ENCODE data around the gene PPFIA4. TPM values are rescaled to one million over a fixed set of nuclear protein-coding genes. Genes with fewer than 3 reads are reported as not detected.

Gene PPFIA4
- total RNA-seq, 2 donors from 2014 or later = 38.1 to 244 TPM

DNA sequence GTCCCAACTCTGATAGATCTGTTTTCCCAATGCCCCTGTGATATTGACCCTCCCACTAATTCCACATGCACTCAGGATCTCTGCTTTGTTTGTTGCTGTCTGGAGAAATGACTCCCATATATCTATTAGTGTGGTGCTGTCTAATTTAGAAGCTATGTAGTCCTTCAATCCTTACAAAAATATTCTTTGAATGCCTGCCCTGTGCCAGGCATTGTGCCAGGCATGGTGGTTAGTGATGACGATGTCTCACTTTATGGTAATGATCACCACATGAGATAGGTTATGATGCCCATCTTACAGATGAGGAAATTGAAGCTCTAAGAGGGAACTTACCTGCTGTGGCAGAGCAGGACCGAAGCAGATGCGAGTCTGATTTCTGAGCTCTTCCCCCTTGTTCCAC is 46.6 kb downstream of the PPFIA4 start:
- ATAC-seq (replicated peaks) = no peak
- peaks cover 74% of the 10 kb centered on the region for H3K36me3 Mint-ChIP-seq (ENCODE audit: low read depth)
- H3K27me3 Mint-ChIP-seq = peaks cover 43% of the 10 kb centered on the region
- no peaks in the 10 kb centered on the region for H3K9me3 Mint-ChIP-seq
- no peak overlapping the region for H3K27ac Mint-ChIP-seq
- no peaks in the 10 kb centered on the region for H3K4me1 Mint-ChIP-seq
- H3K4me3 Mint-ChIP-seq = no peak overlapping the region

GRCh38 chr1:203073469-203073868 is 47.2 kb downstream of the PPFIA4 start:
- no peaks in the 10 kb centered on the region for H3K4me1 Mint-ChIP-seq
- no peak for ATAC-seq (replicated peaks)
- no peak overlapping the region for H3K27ac Mint-ChIP-seq
- H3K9me3 Mint-ChIP-seq = no peaks in the 10 kb centered on the region
- peaks cover 69% of the 10 kb centered on the region for H3K36me3 Mint-ChIP-seq (ENCODE audit: low read depth)
- no peak overlapping the region for H3K4me3 Mint-ChIP-seq
- H3K27me3 Mint-ChIP-seq = peaks cover 47% of the 10 kb centered on the region

GRCh38 chr1:203074610-203075009 is 48.3 kb downstream of the PPFIA4 start:
- Mint-ChIP-seq H3K9me3 (no peaks in the 10 kb centered on the region), H3K4me1 (no peaks in the 10 kb centered on the region), H3K27me3 (peaks cover 50% of the 10 kb centered on the region), H3K36me3 (ENCODE audit: low read depth) (peaks cover 60% of the 10 kb centered on the region), H3K4me3 (peak overlapping the region; percentile 38), H3K27ac (no peak overlapping the region)
- no peak for ATAC-seq (replicated peaks)

DNA sequence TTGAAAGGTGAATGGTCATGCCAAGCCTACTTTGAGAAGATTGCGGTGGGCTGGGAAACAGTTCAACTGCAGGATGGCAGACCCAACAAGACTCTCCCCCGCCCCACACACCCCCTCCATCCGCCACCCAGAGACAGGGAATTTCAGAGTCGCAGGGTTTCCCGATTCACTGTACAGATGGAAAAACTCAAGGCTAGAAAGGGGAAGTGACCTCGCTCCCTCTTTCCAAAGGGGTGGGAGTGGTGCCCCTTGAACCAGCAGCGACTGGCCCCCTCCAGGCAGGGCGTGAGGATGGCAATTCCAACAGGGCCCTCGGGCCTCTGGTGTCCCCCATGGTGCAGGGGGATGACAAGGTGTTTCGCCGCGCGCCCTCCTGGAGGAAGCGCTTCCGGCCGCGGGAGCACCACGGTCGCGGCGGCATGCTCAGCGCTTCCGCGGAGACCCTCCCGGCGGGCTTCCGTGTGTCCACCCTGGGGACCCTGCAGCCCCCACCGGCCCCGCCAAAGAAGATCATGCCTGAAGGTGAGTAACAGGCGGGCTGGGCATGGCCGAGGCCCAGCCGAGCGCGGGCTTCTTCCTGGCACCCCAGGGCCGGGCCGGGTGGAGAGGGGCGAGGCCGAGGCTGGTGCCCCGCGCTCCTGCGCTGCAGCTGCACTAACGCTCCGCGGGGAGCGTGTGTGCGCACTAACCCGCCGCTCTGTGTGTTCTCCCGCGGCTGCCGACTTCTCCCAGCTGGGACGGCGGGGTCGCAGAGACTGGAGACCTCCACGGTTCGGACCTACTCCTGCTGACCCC is 49.1 kb downstream of the PPFIA4 start:
- Mint-ChIP-seq H3K27ac (no peak overlapping the region), H3K4me3 (peak overlapping the region; percentile 38), H3K36me3 (ENCODE audit: low read depth) (peaks cover 52% of the 10 kb centered on the region), H3K27me3 (peaks cover 56% of the 10 kb centered on the region), H3K4me1 (no peaks in the 10 kb centered on the region), H3K9me3 (no peaks in the 10 kb centered on the region)
- ATAC-seq (replicated peaks) = peak; percentile 23

GRCh38 chr1:203076031-203076511 is 49.8 kb downstream of the PPFIA4 start:
- Mint-ChIP-seq H3K9me3 (no peaks in the 10 kb centered on the region), H3K36me3 (ENCODE audit: low read depth) (peaks cover 46% of the 10 kb centered on the region), H3K27ac (no peak overlapping the region), H3K4me1 (no peaks in the 10 kb centered on the region), H3K4me3 (peak overlapping the region; percentile 31), H3K27me3 (peaks cover 56% of the 10 kb centered on the region)
- ATAC-seq (replicated peaks) = no peak

GRCh38 chr1:203077367-203077766 is 51.1 kb downstream of the PPFIA4 start:
- Mint-ChIP-seq H3K27me3 (peaks cover 52% of the 10 kb centered on the region), H3K36me3 (ENCODE audit: low read depth) (peaks cover 33% of the 10 kb centered on the region), H3K4me3 (no peak overlapping the region), H3K4me1 (no peaks in the 10 kb centered on the region), H3K9me3 (no peaks in the 10 kb centered on the region), H3K27ac (no peak overlapping the region)
- no peak for ATAC-seq (replicated peaks)

- H3K9me3 Mint-ChIP-seq = no peaks in the 10 kb centered on the region
- H3K27me3 Mint-ChIP-seq = peaks cover 47% of the 10 kb centered on the region
- ATAC-seq (replicated peaks) = no peak
- no peak overlapping the region for H3K27ac Mint-ChIP-seq
- H3K4me1 Mint-ChIP-seq = no peaks in the 10 kb centered on the region
- no peak overlapping the region for H3K4me3 Mint-ChIP-seq
- H3K36me3 Mint-ChIP-seq (ENCODE audit: low read depth) = peaks cover 27% of the 10 kb centered on the region
Observed at GRCh38 chr1:203077956-203078355, 51.7 kb downstream of the PPFIA4 start.

DNA sequence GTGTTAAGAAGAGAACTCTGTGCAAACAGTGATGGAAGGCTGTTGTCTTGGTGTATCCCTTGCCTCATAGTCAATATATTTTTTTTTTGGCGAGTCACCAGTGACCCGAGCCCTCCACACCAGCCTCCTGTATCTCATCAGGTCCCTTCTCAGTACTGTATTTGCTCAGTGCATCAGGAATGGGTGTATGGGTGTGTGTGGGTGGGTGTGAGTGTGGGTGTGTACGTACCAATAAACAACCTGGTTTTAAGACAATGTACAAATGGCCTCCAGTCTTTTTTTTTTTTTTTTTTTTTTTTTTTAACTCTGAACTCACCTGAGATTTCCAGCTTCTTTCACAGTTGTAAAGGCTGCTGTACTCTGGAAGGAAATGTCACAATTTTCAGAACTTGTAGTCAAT is 52.2 kb downstream of the PPFIA4 start:
- Mint-ChIP-seq H3K27ac (no peak overlapping the region), H3K4me3 (no peak overlapping the region), H3K27me3 (peaks cover 42% of the 10 kb centered on the region), H3K36me3 (ENCODE audit: low read depth) (peaks cover 22% of the 10 kb centered on the region), H3K4me1 (no peaks in the 10 kb centered on the region), H3K9me3 (no peaks in the 10 kb centered on the region)
- peak; percentile 22 for ATAC-seq (replicated peaks)

DNA sequence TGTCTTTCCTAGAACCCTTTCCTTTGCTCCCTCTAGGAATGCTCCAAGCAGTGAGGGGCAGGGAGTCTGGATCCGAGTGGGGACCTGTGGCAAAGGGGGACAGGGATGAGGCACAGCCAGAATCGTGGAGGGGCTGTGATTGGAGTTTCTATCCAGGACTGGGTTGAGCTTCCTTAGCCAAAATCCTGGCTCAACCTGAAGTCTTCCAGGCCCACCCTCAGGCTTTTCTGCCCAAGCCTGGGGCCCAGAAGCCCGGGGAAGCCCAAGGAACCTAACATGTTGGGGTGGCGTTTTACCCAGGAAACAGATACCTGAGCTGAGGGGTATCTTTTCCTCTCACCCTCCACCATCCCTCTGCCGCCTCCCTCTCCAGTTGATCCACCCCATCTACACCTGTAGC is 54.2 kb downstream of the PPFIA4 start:
- Mint-ChIP-seq H3K4me3 (no peak overlapping the region), H3K9me3 (no peaks in the 10 kb centered on the region), H3K4me1 (no peaks in the 10 kb centered on the region), H3K36me3 (ENCODE audit: low read depth) (peaks cover 9% of the 10 kb centered on the region), H3K27me3 (peaks cover 26% of the 10 kb centered on the region), H3K27ac (no peak overlapping the region)
- no peak for ATAC-seq (replicated peaks)

DNA sequence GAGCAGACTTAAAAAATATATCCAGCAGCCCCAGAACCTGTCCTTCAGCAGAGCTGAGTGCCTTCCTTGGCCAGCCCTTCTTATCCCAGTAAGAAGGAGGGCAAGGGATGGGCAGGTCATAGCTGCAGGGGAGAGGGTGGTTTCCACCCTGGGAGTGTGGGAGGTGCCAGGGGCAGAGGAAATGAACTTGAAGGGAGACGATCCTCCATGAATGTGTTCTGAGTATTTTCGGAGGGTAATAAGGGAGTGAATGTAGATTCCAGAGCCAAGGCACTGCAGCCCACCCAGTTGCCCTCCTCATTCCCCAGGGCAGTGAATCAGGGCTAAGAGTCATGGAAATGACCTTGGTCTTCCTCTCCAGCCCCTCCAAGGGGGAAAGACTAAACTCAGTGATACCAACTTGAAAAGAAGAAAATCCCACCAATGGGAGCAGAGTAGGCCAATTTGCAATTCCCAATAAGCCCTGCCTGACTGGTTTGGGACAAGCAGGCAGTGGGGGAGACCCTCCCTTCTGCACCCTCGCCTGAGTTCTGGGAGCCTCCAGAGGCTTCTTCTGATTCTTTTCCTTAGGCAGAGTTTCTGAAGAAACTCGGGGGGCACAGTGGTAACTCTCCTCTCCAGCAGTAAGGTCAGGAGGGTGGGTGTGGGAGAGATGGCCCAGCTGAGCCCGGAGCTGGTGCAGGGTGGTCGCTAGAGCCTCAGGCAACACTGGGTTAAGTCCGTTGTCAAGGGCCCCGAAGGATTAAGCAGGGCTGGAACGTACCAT is 55.4 kb downstream of the PPFIA4 start:
- H3K27me3 Mint-ChIP-seq = peaks cover 21% of the 10 kb centered on the region
- peaks cover under 1% of the 10 kb centered on the region for H3K36me3 Mint-ChIP-seq (ENCODE audit: low read depth)
- no peak overlapping the region for H3K27ac Mint-ChIP-seq
- no peaks in the 10 kb centered on the region for H3K9me3 Mint-ChIP-seq
- H3K4me1 Mint-ChIP-seq = no peaks in the 10 kb centered on the region
- no peak for ATAC-seq (replicated peaks)
- H3K4me3 Mint-ChIP-seq = no peak overlapping the region

DNA sequence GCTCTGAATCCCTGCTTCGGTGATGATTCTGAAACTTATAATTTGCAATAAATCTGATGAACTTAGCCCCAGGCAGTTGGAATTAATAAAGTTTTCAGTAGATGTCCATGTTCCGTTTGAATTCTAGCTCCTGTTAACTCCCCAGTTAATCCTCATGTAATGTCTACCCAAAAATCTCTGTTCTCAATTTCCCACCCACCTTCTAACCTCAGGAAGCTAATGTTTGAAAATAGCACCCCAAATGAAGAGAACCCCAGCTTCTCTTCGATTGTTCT is 55.9 kb downstream of the PPFIA4 start:
- ATAC-seq (replicated peaks) = no peak
- H3K4me1 Mint-ChIP-seq = no peaks in the 10 kb centered on the region
- H3K27ac Mint-ChIP-seq = no peak overlapping the region
- H3K9me3 Mint-ChIP-seq = no peaks in the 10 kb centered on the region
- no peak overlapping the region for H3K4me3 Mint-ChIP-seq
- H3K36me3 Mint-ChIP-seq (ENCODE audit: low read depth) = no peaks in the 10 kb centered on the region
- H3K27me3 Mint-ChIP-seq = peaks cover 19% of the 10 kb centered on the region

GRCh38 chr1:203082571-203083462 is 56.5 kb downstream of the PPFIA4 start:
- H3K4me3 Mint-ChIP-seq = no peak overlapping the region

DNA sequence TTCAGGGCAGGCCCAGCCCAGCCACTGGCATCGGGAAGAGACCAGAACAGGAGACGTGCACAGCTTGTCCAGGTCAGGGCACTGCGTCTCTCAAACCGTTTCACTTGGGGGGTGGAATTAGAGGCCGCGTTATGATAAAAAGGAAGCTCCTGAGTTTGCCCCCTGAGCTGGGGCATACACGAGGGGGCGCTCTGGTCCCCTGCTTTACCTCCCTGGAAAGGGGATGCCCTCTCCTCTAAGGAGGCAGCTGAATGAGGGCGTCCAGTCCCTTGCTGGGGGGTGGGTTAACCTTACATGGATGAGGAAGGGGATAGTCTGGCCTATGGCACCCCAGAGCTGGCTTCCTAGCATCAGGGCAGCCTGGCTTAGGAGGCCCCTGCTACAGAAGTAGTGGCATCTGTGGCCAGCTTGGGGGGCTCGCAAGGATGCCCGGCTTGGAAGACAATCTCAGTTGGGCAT is 57.2 kb downstream of the PPFIA4 start:
- no peaks in the 10 kb centered on the region for H3K9me3 Mint-ChIP-seq
- H3K27me3 Mint-ChIP-seq = peaks cover 22% of the 10 kb centered on the region
- no peak for ATAC-seq (replicated peaks)
- H3K36me3 Mint-ChIP-seq (ENCODE audit: low read depth) = no peaks in the 10 kb centered on the region
- no peaks in the 10 kb centered on the region for H3K4me1 Mint-ChIP-seq
- H3K4me3 Mint-ChIP-seq = no peak overlapping the region
- H3K27ac Mint-ChIP-seq = peak overlapping the region; percentile 32

More at GRCh38 chr1:203082571-203083462, 56.5 kb downstream of the PPFIA4 start:
- Mint-ChIP-seq H3K4me1 (no peaks in the 10 kb centered on the region), H3K27ac (no peak overlapping the region), H3K36me3 (ENCODE audit: low read depth) (no peaks in the 10 kb centered on the region), H3K27me3 (peaks cover 22% of the 10 kb centered on the region), H3K9me3 (no peaks in the 10 kb centered on the region)
- no peak for ATAC-seq (replicated peaks)
